ENCODE data around the gene RADIL. TPM values are rescaled to one million over a fixed set of nuclear protein-coding genes. Genes with fewer than 3 reads are reported as not detected.

Gene RADIL
- total RNA-seq, 2 experiments from 2014 or later: 0.50 to 0.82 TPM

- Mint-ChIP-seq H3K4me1 (ENCODE audit: low read depth) (no peaks in the 10 kb centered on the region), H3K27me3 (ENCODE audit: low read depth) (no peaks in the 10 kb centered on the region), H3K27ac (no peak overlapping the region), H3K36me3 (ENCODE audit: low read depth) (peaks cover 19% of the 10 kb centered on the region), H3K4me3 (no peak overlapping the region), H3K9me3 (ENCODE audit: insufficient read depth) (no peaks in the 10 kb centered on the region)
- POLR2A ChIA-PET: interaction anchor here (1.6 kb wide), 1 partner anchor 17 kb away, joined by 9 read pairs; the partner anchor contains the start of gene AP5Z1
- DNase-seq (peak; percentile 67), ATAC-seq (peak; percentile 57)
- CTCF ChIA-PET: interaction anchor here (1.0 to 2.2 kb wide), 3 partner anchors 17 to 293 kb away, joined by 3 to 10 read pairs (median 3); partner anchors contain the start of gene AP5Z1
These were observed 91.6 kb downstream of the RADIL start for GRCh38 chr7:4791738-4792536.

- Mint-ChIP-seq H3K9me3 (ENCODE audit: insufficient read depth) (no peaks in the 10 kb centered on the region), H3K27ac (no peak overlapping the region), H3K4me3 (no peak overlapping the region), H3K27me3 (ENCODE audit: low read depth) (no peaks in the 10 kb centered on the region), H3K36me3 (ENCODE audit: low read depth) (peaks cover 18% of the 10 kb centered on the region), H3K4me1 (ENCODE audit: low read depth) (no peaks in the 10 kb centered on the region)
- ATAC-seq (no peak), DNase-seq (no peak)
- POLR2A ChIA-PET: interaction anchor here (1.6 kb wide), 1 partner anchor 16 kb away, joined by 9 read pairs; the partner anchor contains the start of gene AP5Z1
- CTCF ChIA-PET: interaction anchor here (1.0 to 2.2 kb wide), 3 partner anchors 16 to 294 kb away, joined by 3 to 10 read pairs (median 3); partner anchors contain the start of gene AP5Z1
These were observed 92.3 kb downstream of the RADIL start for GRCh38 chr7:4791101-4791737.

- ChIA-PET CTCF (no interaction called here), POLR2A (interaction anchor here (0.6 to 1.8 kb wide), 2 partner anchors 15 to 1277 kb away, joined by 5 to 6 read pairs; partner anchors contain the start of gene AP5Z1)
- Mint-ChIP-seq H3K4me1 (ENCODE audit: low read depth) (no peaks in the 10 kb centered on the region), H3K9me3 (ENCODE audit: insufficient read depth) (no peaks in the 10 kb centered on the region), H3K27ac (no peak overlapping the region), H3K4me3 (no peak overlapping the region), H3K36me3 (ENCODE audit: low read depth) (peaks cover 16% of the 10 kb centered on the region), H3K27me3 (ENCODE audit: low read depth) (no peaks in the 10 kb centered on the region)
- no peak for DNase-seq
- no peak for ATAC-seq
These were observed 93.0 kb downstream of the RADIL start for GRCh38 chr7:4790516-4790991.

- CTCF ChIA-PET: interaction anchor here (1.2 kb wide), 1 partner anchor 12 kb away, joined by 3 read pairs; no protein-coding TSS in a partner anchor
- POLR2A ChIA-PET: interaction anchor here (0.6 to 1.8 kb wide), 2 partner anchors 15 to 1277 kb away, joined by 5 to 6 read pairs; partner anchors contain the start of gene AP5Z1
These were observed 93.4 kb downstream of the RADIL start for GRCh38 chr7:4790078-4790465.

GRCh38 chr7:4789194-4790077 is 94.1 kb downstream of the RADIL start:
- Mint-ChIP-seq H3K36me3 (ENCODE audit: low read depth) (peaks cover 13% of the 10 kb centered on the region), H3K9me3 (ENCODE audit: insufficient read depth) (no peaks in the 10 kb centered on the region), H3K27me3 (ENCODE audit: low read depth) (no peaks in the 10 kb centered on the region), H3K4me3 (no peak overlapping the region), H3K4me1 (ENCODE audit: low read depth) (no peaks in the 10 kb centered on the region), H3K27ac (no peak overlapping the region)
- ATAC-seq (no peak), DNase-seq (no peak)
- POLR2A ChIA-PET: interaction anchor here (1.3 to 1.8 kb wide), 2 partner anchors 11 to 14 kb away, joined by 3 to 6 read pairs; partner anchors contain the start of gene AP5Z1
- CTCF ChIA-PET: interaction anchor here (0.5 to 1.2 kb wide), 2 partner anchors 11 to 1521 kb away, joined by 3 to 4 read pairs; no protein-coding TSS in a partner anchor

More at GRCh38 chr7:4790078-4790465, 93.4 kb downstream of the RADIL start:
- DNase-seq (no peak), ATAC-seq (peak; percentile 11)
- no peak overlapping the region for H3K27ac Mint-ChIP-seq
- no peaks in the 10 kb centered on the region for H3K4me1 Mint-ChIP-seq (ENCODE audit: low read depth)
- no peaks in the 10 kb centered on the region for H3K27me3 Mint-ChIP-seq (ENCODE audit: low read depth)
- H3K4me3 Mint-ChIP-seq: no peak overlapping the region
- H3K9me3 Mint-ChIP-seq (ENCODE audit: insufficient read depth): no peaks in the 10 kb centered on the region
- peaks cover 16% of the 10 kb centered on the region for H3K36me3 Mint-ChIP-seq (ENCODE audit: low read depth)

- Mint-ChIP-seq H3K27me3 (ENCODE audit: low read depth) (no peaks in the 10 kb centered on the region), H3K27ac (no peak overlapping the region), H3K4me1 (ENCODE audit: low read depth) (no peaks in the 10 kb centered on the region), H3K4me3 (no peak overlapping the region), H3K9me3 (ENCODE audit: insufficient read depth) (no peaks in the 10 kb centered on the region), H3K36me3 (ENCODE audit: low read depth) (peaks cover 8% of the 10 kb centered on the region)
- DNase-seq: no peak
- ATAC-seq: no peak
- CTCF ChIA-PET: interaction anchor here (1.2 kb wide), 1 partner anchor 10 kb away, joined by 3 read pairs; no protein-coding TSS in a partner anchor
- POLR2A ChIA-PET: interaction anchor here (1.3 to 1.8 kb wide), 2 partner anchors 10 to 13 kb away, joined by 3 to 6 read pairs; partner anchors contain the start of gene AP5Z1
These were observed 94.8 kb downstream of the RADIL start for GRCh38 chr7:4788627-4789189.

- H3K9me3 Mint-ChIP-seq (ENCODE audit: insufficient read depth): no peaks in the 10 kb centered on the region
- CTCF ChIA-PET: no interaction called here
- POLR2A ChIA-PET: no interaction called here
- H3K4me3 Mint-ChIP-seq: no peak overlapping the region
- H3K36me3 Mint-ChIP-seq (ENCODE audit: low read depth): peaks cover 8% of the 10 kb centered on the region
- H3K27me3 Mint-ChIP-seq (ENCODE audit: low read depth): no peaks in the 10 kb centered on the region
- DNase-seq (no peak), ATAC-seq (no peak)
- no peak overlapping the region for H3K27ac Mint-ChIP-seq
- no peaks in the 10 kb centered on the region for H3K4me1 Mint-ChIP-seq (ENCODE audit: low read depth)
These were observed 95.4 kb downstream of the RADIL start for GRCh38 chr7:4787947-4788626.

- Mint-ChIP-seq H3K4me1 (ENCODE audit: low read depth) (no peaks in the 10 kb centered on the region), H3K4me3 (no peak overlapping the region), H3K27me3 (ENCODE audit: low read depth) (no peaks in the 10 kb centered on the region), H3K9me3 (ENCODE audit: insufficient read depth) (no peaks in the 10 kb centered on the region), H3K36me3 (ENCODE audit: low read depth) (peaks cover 9% of the 10 kb centered on the region), H3K27ac (no peak overlapping the region)
- DNase-seq (no peak), ATAC-seq (no peak)
- POLR2A ChIA-PET: no interaction called here
- CTCF ChIA-PET: interaction anchor here (0.8 kb wide), 1 partner anchor 117 kb away, joined by 3 read pairs; no protein-coding TSS in a partner anchor
These were observed 96.0 kb downstream of the RADIL start for GRCh38 chr7:4787541-4787940.

GRCh38 chr7:4786015-4786414 is 97.5 kb downstream of the RADIL start:
- H3K36me3 Mint-ChIP-seq (ENCODE audit: low read depth): peaks cover 13% of the 10 kb centered on the region
- H3K4me1 Mint-ChIP-seq (ENCODE audit: low read depth): no peaks in the 10 kb centered on the region
- no peak overlapping the region for H3K4me3 Mint-ChIP-seq
- no peak overlapping the region for H3K27ac Mint-ChIP-seq
- H3K27me3 Mint-ChIP-seq (ENCODE audit: low read depth): no peaks in the 10 kb centered on the region
- no peak for DNase-seq
- POLR2A ChIA-PET: no interaction called here
- ATAC-seq: no peak
- CTCF ChIA-PET: no interaction called here
- no peaks in the 10 kb centered on the region for H3K9me3 Mint-ChIP-seq (ENCODE audit: insufficient read depth)

GRCh38 chr7:4785371-4785770 is 98.1 kb downstream of the RADIL start:
- ChIA-PET CTCF (no interaction called here), POLR2A (interaction anchor here (1.2 kb wide), 1 partner anchor 10 kb away, joined by 5 read pairs; the partner anchor contains the start of gene AP5Z1)
- Mint-ChIP-seq H3K36me3 (ENCODE audit: low read depth) (peaks cover 16% of the 10 kb centered on the region), H3K27ac (no peak overlapping the region), H3K4me1 (ENCODE audit: low read depth) (no peaks in the 10 kb centered on the region), H3K9me3 (ENCODE audit: insufficient read depth) (no peaks in the 10 kb centered on the region), H3K27me3 (ENCODE audit: low read depth) (no peaks in the 10 kb centered on the region), H3K4me3 (no peak overlapping the region)
- DNase-seq: no peak
- ATAC-seq: no peak
